AG08395 (cell line): ENCODE data around the gene CD96.

Source experiments
- DNase-seq: peaks from one replicate; pipeline ENCODE4 v3.0.0; 2012; ENCODE audit warnings: mixed read lengths, low spot score

Gene CD96

DNA sequence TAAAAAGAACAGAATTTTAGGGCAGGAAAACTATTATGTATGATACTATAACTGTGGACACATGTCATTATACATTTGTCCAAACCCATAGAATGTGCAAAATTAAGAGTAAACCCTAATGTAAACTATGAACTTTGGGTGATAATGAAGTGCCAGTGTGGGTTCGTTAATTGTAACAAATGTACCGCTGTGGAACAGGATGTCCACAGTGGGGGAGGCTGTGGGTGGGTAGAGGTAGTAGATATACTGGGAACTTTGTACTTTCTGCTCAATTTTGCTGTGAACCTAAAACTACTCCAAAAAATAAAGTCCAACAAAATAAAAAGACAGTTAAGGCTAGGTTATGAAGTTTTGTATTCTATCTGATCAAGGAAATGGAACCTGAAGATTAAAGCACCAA, 24.8 kb downstream of the CD96 start:
- DNase-seq, result no peak

DNA sequence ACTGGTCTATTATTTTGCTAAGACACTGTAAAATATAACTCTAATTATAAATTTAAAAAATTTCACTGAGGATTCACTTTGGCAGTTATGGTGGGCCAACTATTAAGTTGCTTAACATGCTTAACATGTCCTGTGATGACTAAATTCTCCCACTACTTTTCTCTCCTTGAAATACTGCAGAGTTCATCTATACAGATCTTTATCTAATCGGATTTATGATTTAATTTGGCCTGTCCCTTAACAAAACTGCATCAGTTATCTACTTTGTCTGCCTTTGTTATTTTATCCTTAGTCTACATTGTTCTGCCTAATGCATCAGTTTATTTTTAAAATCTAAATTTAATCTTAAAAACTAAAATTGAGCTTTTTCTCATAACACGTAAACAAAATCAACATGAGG, 26.4 kb downstream of the CD96 start:
- no peak for DNase-seq

DNA sequence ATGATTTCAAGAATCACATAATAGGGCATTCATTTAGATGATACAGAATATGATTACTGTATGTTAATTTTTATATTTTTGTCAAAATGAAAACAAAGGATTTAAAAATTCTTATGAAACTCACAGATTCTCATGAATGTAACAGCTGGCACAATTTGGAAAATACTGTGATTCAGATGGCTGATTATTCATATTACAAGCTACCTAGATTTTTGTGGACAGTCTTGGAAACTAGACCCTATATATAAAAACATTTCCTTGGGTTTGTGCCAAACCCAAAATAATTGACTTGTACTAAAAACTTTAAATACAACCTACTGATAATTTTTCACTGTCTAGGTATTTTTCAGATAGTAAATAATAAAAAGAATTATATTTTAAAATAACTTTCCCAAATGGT, 26.9 kb downstream of the CD96 start:
- no peak for DNase-seq

GRCh38 chr3:111570404-111571030, 28.5 kb downstream of the CD96 start:
- no peak for DNase-seq

DNA sequence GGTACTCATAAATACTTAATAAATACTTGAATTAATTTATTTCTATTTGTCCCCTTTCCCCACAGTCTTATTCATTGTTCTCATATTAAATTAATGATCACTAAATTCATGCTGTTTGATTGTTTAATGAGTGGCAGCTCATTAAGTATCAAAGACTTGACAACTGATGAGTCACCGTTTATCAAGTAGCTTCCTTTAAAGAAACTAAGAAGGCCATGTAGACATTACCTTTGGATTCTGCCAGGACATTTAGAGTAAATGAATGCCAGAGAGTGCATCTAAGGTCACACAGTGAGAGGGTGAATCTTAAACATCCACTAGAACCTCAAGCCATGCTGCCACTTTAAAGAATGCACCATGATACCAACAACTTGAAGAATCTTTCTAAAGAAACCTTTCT, 29.3 kb downstream of the CD96 start:
- no peak for DNase-seq

- DNase-seq, result no peak
Observed at GRCh38 chr3:111571907-111572460, 30.0 kb downstream of the CD96 start.

- no peak for DNase-seq
Observed at GRCh38 chr3:111577113-111577512, 35.1 kb downstream of the CD96 start.

DNA sequence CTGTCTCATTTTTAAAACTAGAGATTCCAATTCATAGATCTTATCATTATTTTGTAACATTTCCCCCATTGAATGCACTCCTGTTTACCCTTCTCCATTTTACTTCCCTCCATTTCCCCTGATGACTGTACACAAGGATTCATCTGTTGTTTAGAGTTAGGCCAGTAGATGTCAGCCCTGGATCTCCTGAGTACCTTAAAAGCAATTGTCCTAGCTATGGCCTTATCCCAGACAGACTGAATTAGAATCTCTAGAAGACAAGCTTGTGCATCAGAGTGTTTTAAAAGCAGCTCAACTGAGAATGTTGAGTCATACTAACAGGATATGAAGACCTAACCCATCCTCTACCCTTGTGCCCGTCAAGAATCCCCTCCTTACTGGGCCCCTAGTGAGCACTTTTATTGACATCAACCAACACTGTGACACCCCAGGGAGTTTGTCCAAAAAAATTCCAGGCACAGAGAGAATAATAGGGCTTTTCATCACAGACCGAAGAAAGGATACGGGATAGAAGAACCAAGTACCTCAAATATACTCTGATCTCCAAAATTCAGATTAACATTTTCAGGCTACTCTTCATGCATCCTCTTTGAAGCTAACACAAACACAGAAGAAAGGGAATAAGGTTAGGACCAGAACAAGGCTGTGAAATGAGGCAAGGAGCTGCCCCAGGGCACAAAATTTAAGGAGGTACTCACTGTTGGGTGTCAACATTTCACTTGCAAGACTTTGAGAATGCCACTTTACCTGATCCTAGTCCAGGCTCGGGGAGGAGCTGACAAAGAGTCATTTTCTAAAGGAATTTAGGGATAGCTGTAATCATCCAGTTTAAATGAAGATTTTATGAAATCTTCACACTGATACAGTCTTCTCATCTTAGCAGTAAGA, 36.0 kb downstream of the CD96 start:
- DNase-seq, result peak; percentile 80

- no peak for DNase-seq
Observed at GRCh38 chr3:111578867-111579266, 36.9 kb downstream of the CD96 start.

- DNase-seq, result no peak
Observed at GRCh38 chr3:111579495-111579894, 37.5 kb downstream of the CD96 start.

GRCh38 chr3:111581403-111582119, 39.6 kb downstream of the CD96 start:
- no peak for DNase-seq

GRCh38 chr3:111582120-111582474, 40.1 kb downstream of the CD96 start:
- peak; percentile 89 for DNase-seq

- DNase-seq, result no peak
Observed at GRCh38 chr3:111584744-111585143, 42.7 kb downstream of the CD96 start.

- DNase-seq, result no peak
Observed at GRCh38 chr3:111585217-111585616, 43.2 kb downstream of the CD96 start.

- no peak for DNase-seq
Observed at GRCh38 chr3:111588527-111588926, 46.5 kb downstream of the CD96 start.

DNA sequence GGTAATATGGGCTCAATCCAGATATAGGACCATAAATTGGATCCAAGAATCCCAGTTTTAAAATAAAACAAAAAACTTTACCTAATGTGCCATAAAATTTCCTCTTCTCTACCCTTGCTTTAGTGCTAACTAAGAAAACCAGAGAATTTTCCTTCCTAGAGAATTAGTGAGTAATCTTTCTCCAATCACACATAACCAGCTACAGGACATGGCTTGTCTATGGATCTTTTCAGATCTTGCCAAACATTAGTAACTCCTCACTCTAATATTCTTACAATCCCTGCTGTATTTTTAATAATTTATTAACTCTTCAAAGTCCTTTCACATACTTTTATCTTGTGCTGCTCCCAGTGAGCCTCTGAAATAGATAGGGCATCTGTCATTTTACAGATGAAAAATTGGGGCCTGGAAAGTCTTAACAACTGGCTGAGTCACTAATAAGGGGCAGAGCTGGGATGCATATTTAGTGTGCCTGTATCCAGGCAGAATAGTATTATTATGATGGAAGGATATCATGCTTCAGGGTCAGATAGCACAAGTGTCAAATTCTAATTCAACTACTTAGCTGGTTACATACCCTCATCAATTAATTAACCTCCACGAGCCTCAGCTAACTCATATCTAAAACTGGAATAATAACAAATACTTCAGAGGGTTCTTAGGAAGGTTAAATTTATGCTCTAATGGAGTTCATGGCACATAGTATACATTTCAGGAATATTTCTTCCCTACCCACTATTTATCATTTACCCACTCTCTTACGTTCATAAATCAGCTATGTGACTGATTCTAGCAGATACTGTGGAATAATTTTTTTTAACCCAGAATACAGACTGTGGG, 47.5 kb downstream of the CD96 start:
- DNase-seq, result no peak

DNA sequence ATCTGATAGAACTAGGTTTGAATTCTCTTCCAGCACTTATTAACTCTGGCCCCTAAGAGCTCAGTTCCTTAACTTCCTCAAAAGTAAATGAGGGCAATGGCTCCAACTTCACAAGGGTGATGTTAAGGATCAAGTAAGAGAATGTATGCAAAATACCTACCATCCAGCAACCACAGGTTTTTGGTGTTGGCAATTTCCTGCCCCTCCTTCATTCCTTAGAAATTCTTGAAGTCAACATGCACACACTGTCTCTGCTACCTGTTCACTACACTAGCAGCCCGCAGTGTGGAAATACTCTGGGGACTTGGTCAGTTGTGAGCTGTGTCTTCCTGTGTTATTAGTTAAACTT, 48.1 kb downstream of the CD96 start:
- no peak for DNase-seq

DNA sequence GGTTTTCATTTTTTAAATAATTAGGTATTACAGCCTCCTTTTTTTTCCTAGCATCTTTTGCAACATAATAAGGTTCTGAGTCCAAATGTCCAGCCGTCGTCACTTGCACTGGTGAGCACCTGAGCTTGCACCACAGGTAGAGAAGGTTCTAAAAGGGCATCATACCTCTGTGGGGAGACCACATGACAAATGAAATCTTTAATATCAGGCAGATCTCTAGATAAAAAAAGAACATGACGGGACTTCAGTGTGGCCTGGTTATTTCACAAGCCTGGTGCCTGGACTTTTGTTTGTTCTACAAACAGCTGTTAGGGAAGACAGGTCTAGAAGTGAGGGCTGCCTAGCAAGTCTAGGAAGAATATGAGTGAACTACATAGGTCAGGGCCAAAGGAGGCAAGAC, 49.6 kb downstream of the CD96 start:
- DNase-seq, result no peak

GRCh38 chr3:111592143-111592542, 50.1 kb downstream of the CD96 start:
- DNase-seq, result no peak

DNA sequence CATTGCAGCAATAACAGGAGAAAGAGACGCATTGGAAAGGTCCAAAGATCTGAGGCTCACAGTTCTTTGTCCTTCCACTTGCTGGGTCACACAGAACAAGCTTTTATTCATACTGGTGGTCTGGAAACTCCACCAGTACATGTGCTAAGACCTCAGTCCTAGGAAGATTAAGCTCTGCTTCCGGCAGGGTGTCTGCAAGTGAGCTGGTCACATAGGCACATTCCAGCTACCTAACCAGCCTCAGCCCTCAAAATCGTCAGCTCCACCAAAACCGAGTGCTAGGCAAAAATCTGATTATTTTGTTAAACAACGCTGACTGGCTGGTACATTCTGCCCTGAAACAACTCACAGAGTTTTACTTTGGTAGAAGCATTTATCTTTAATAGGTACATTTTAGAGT, 50.9 kb downstream of the CD96 start:
- no peak for DNase-seq

- DNase-seq, result no peak
Observed at GRCh38 chr3:111593666-111594065, 51.7 kb downstream of the CD96 start.

- peak; percentile 65 for DNase-seq
Observed at GRCh38 chr3:111594205-111594604, 52.2 kb downstream of the CD96 start.
